ENCODE measurements around the gene ERAS. TPM values are rescaled to one million over a fixed set of nuclear protein-coding genes. Genes with fewer than 3 reads are reported as not detected.

The ERAS gene
- total RNA-seq, 2 donors from 2014 or later = not detected

- peaks cover 23 to 29% of the 10 kb centered on the region in 2 donors for H3K27me3 Mint-ChIP-seq
- H3K36me3 Mint-ChIP-seq = no peaks in the 10 kb centered on the region
- H3K27ac Mint-ChIP-seq = peak overlapping the region; percentile 19 to 41
- H3K4me3 Mint-ChIP-seq = peak overlapping the region; percentile 13
- H3K9me3 Mint-ChIP-seq = no peaks in the 10 kb centered on the region
- DNase-seq (ENCODE audit: low spot score) = no peak
- peaks cover 3 to 6% of the 10 kb centered on the region in 2 donors for H3K4me1 Mint-ChIP-seq (ENCODE audit: low read depth in 2 of 2)
- ATAC-seq = peak in 1 of 2 donors; percentile 72
Observed at GRCh38 chrX:48789366-48790220, 36.7 kb upstream of the ERAS start.

DNA sequence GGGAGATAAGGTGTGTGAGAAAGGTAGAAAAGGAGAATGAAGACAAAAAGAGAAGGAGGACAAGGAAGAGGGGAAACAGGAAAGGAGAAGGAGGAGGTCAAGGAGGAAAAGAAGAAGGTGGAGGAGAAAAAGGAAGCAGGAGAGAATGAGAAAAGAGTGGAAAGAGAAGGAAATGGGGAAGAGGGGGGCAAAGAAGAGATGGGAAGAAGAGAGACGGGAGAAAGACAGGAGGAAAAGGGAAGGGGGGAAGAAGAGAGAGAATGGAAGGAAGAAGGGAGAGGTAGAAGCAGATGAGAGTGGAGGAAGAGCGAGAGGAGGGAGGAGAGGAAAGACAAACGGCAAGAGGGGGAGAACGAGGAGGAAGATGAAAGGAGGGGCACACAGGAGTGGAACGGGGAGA lies 35.8 kb upstream of the ERAS start:
- peaks cover 23 to 29% of the 10 kb centered on the region in 2 donors for H3K27me3 Mint-ChIP-seq
- DNase-seq (ENCODE audit: low spot score) = no peak
- no peak for ATAC-seq
- no peak overlapping the region for H3K4me3 Mint-ChIP-seq
- no peaks in the 10 kb centered on the region for H3K9me3 Mint-ChIP-seq
- no peaks in the 10 kb centered on the region for H3K36me3 Mint-ChIP-seq
- H3K4me1 Mint-ChIP-seq (ENCODE audit: low read depth in 2 of 2) = peaks cover 3 to 6% of the 10 kb centered on the region in 2 donors
- H3K27ac Mint-ChIP-seq = no peak overlapping the region

GRCh38 chrX:48791063-48791820 lies 35.1 kb upstream of the ERAS start:
- no peak overlapping the region for H3K4me3 Mint-ChIP-seq
- no peaks in the 10 kb centered on the region for H3K9me3 Mint-ChIP-seq
- ATAC-seq = no peak
- no peak overlapping the region for H3K27ac Mint-ChIP-seq
- H3K36me3 Mint-ChIP-seq = no peaks in the 10 kb centered on the region
- DNase-seq (ENCODE audit: low spot score) = no peak
- H3K4me1 Mint-ChIP-seq (ENCODE audit: low read depth in 2 of 2) = peaks cover 3 to 6% of the 10 kb centered on the region in 2 donors
- peaks cover 23 to 28% of the 10 kb centered on the region in 2 donors for H3K27me3 Mint-ChIP-seq

DNA sequence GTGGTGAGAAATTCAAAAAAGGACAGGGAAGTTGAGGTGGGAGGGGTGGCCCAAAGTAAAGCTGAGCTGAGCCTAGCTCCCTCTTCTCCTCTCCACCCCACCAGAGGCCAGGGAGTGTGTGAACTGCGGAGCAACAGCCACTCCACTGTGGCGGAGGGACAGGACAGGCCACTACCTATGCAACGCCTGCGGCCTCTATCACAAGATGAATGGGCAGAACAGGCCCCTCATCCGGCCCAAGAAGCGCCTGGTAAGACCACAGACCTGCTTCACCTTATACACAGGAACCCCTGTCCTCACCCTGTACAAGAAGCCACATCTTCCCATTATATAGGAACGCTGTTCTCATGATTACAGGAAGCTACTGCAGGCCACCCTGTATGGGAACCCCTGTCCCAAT lies 34.1 kb upstream of the ERAS start:
- H3K36me3 Mint-ChIP-seq = no peaks in the 10 kb centered on the region
- ATAC-seq (no peak), DNase-seq (ENCODE audit: low spot score) (no peak)
- H3K27me3 Mint-ChIP-seq = peaks cover 16 to 21% of the 10 kb centered on the region in 2 donors
- no peaks in the 10 kb centered on the region for H3K9me3 Mint-ChIP-seq
- no peak overlapping the region for H3K27ac Mint-ChIP-seq
- no peak overlapping the region for H3K4me3 Mint-ChIP-seq
- H3K4me1 Mint-ChIP-seq (ENCODE audit: low read depth in 2 of 2) = peaks cover 3 to 6% of the 10 kb centered on the region in 2 donors

- no peaks in the 10 kb centered on the region for H3K9me3 Mint-ChIP-seq
- DNase-seq (ENCODE audit: low spot score) (no peak), ATAC-seq (no peak)
- no peak overlapping the region for H3K4me3 Mint-ChIP-seq
- no peak overlapping the region for H3K27ac Mint-ChIP-seq
- H3K36me3 Mint-ChIP-seq = no peaks in the 10 kb centered on the region
- H3K27me3 Mint-ChIP-seq = peaks cover 0 to 14% of the 10 kb centered on the region in 2 donors
- H3K4me1 Mint-ChIP-seq (ENCODE audit: low read depth in 2 of 2) = peaks cover 0 to under 1% of the 10 kb centered on the region in 2 donors
Observed at GRCh38 chrX:48793935-48794334, 32.4 kb upstream of the ERAS start.

- DNase-seq (ENCODE audit: low spot score) = no peak
- Mint-ChIP-seq H3K36me3 (no peaks in the 10 kb centered on the region), H3K9me3 (no peaks in the 10 kb centered on the region), H3K27ac (no peak overlapping the region), H3K27me3 (peaks cover 0 to 14% of the 10 kb centered on the region in 2 donors), H3K4me3 (no peak overlapping the region), H3K4me1 (ENCODE audit: low read depth in 2 of 2) (no peaks in the 10 kb centered on the region)
- no peak for ATAC-seq
Observed at GRCh38 chrX:48794340-48794910, 31.9 kb upstream of the ERAS start.

GRCh38 chrX:48794911-48795515 lies 31.3 kb upstream of the ERAS start:
- Mint-ChIP-seq H3K27ac (no peak overlapping the region), H3K36me3 (no peaks in the 10 kb centered on the region), H3K9me3 (no peaks in the 10 kb centered on the region), H3K4me1 (ENCODE audit: low read depth in 2 of 2) (no peaks in the 10 kb centered on the region), H3K27me3 (peaks cover 0 to 12% of the 10 kb centered on the region in 2 donors), H3K4me3 (no peak overlapping the region)
- ATAC-seq (no peak), DNase-seq (ENCODE audit: low spot score) (no peak)

DNA sequence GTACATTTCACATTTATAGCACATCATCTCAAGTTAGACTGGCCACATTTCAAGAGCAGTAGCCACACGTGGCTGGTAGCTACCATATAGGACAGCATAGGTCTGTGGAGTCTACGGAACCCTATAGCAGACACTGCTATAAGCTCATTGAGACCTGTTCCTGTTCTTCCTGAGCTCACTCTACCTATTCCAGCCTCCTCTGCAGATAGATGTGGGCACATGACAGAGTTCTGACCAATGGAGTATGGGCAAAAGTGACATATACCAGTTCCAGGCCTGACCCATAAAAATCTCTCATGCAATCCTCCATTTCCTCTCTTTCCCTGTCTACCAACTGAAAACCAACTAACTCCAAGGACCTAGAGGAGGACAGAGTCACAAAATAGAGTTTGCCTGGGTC lies 28.0 kb upstream of the ERAS start:
- no peak overlapping the region for H3K4me3 Mint-ChIP-seq
- H3K4me1 Mint-ChIP-seq (ENCODE audit: low read depth in 2 of 2) = peaks cover 10 to 18% of the 10 kb centered on the region in 2 donors
- peaks cover 0 to 10% of the 10 kb centered on the region in 2 donors for H3K27me3 Mint-ChIP-seq
- H3K27ac Mint-ChIP-seq = no peak overlapping the region
- ATAC-seq (no peak), DNase-seq (ENCODE audit: low spot score) (no peak)
- no peaks in the 10 kb centered on the region for H3K36me3 Mint-ChIP-seq
- no peaks in the 10 kb centered on the region for H3K9me3 Mint-ChIP-seq

DNA sequence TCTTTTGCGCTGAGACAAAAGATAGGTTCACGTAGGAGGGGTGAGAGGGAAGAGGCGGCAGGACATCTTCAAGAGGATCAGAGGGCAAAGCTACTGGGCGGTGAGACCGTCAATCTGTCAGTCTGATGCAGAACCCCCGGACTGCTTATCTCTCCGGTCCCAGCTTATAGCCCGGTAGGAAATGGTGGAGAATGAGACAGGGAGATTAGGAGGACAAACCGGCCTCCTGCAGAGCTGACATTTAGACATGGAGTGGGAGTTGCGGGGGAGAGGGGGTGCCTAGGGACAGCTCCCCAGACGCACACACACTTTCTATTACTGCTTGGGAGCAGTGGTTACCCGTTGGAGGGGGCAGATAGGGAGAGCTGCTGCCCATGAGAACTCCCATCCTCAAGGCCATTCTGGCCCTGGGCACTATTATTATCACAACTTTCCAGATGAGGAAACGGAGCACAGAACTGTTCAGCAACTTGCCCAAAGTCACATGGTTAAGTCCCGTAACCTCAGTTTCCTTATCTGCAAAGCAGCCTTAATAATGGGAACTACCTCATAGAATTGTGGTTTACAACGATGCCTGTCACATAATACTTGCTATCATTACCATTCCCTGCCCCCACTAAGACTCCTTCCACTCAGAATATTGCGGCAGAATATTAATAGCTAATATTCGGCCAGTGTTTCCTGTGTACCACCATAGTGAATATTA lies 25.6 kb upstream of the ERAS start:
- peaks cover 0 to 11% of the 10 kb centered on the region in 2 donors for H3K27me3 Mint-ChIP-seq
- H3K4me3 Mint-ChIP-seq = peak overlapping the region; percentile 96
- DNase-seq (ENCODE audit: low spot score) (no peak), ATAC-seq (no peak)
- H3K27ac Mint-ChIP-seq = peak overlapping the region; percentile 94 to 95
- no peaks in the 10 kb centered on the region for H3K9me3 Mint-ChIP-seq
- peaks cover 15 to 25% of the 10 kb centered on the region in 2 donors for H3K4me1 Mint-ChIP-seq (ENCODE audit: low read depth in 2 of 2)
- peaks cover 6% of the 10 kb centered on the region for H3K36me3 Mint-ChIP-seq

- peak; percentile 97 for DNase-seq (ENCODE audit: low spot score)
- Mint-ChIP-seq H3K4me1 (ENCODE audit: low read depth in 2 of 2) (peaks cover 15 to 25% of the 10 kb centered on the region in 2 donors), H3K4me3 (peak within 1 kb of the TSS; percentile 96), H3K27me3 (peaks cover 0 to 11% of the 10 kb centered on the region in 2 donors), H3K27ac (peak within 1 kb of the TSS; percentile 94 to 95), H3K36me3 (peaks cover 6% of the 10 kb centered on the region), H3K9me3 (no peaks in the 10 kb centered on the region)
- ATAC-seq = peak; percentile 93
Observed at GRCh38 chrX:48801280-48802088, 24.8 kb upstream of the ERAS start, which contains the start of gene HDAC6. Gene HDAC6 (plus strand): TSS chrX:48802067. CDS start chrX:48802693, 626 bp downstream.

- DNase-seq (ENCODE audit: low spot score) (peak; percentile 84), ATAC-seq (peak; percentile 66 to 72)
- Mint-ChIP-seq H3K9me3 (no peaks in the 10 kb centered on the region), H3K4me3 (peak overlapping the region; percentile 96), H3K27ac (peak overlapping the region; percentile 94 to 95), H3K4me1 (ENCODE audit: low read depth in 2 of 2) (peaks cover 15 to 25% of the 10 kb centered on the region in 2 donors), H3K27me3 (peaks cover 0 to 11% of the 10 kb centered on the region in 2 donors), H3K36me3 (peaks cover 6% of the 10 kb centered on the region)
Observed at GRCh38 chrX:48802089-48802904, 24.0 kb upstream of the ERAS start.

DNA sequence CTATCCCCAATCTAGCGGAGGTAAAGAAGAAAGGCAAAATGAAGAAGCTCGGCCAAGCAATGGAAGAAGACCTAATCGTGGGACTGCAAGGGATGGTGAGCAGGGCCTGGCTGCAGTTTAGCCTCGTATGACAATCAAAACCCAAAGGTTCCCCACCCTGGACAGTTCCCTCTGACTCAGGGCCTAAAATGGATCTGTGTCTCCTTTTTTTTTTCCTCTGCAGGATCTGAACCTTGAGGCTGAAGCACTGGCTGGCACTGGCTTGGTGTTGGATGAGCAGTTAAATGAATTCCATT lies 23.5 kb upstream of the ERAS start:
- H3K4me1 Mint-ChIP-seq (ENCODE audit: low read depth in 2 of 2) = peaks cover 15 to 25% of the 10 kb centered on the region in 2 donors

More for the DNA sequence above, 23.5 kb upstream of the ERAS start:
- Mint-ChIP-seq H3K9me3 (no peaks in the 10 kb centered on the region), H3K36me3 (peaks cover 6% of the 10 kb centered on the region), H3K27ac (peak overlapping the region; percentile 94 to 95), H3K4me3 (peak overlapping the region; percentile 96), H3K27me3 (peaks cover 0 to 11% of the 10 kb centered on the region in 2 donors)
- no peak for ATAC-seq
- DNase-seq (ENCODE audit: low spot score) = no peak
